GM21717 (cell line): ENCODE measurements around the gene CTIF.
A peak's percentile ranks its signal among the peaks of the same experiment; 100 is the strongest.

Experiments
- ATAC-seq: cut with Tn5 transposase; IDR thresholded peaks from one replicate; pipeline ENCODE4 v1.9.1; 2021; ENCODE audit warnings: mild to moderate bottlenecking, moderate library complexity; ENCODE audit not compliant: unreplicated experiment

CTIF gene

GRCh38 chr18:48741866-48742265, 203.0 kb downstream of the CTIF start:
- ATAC-seq, result no peak

DNA sequence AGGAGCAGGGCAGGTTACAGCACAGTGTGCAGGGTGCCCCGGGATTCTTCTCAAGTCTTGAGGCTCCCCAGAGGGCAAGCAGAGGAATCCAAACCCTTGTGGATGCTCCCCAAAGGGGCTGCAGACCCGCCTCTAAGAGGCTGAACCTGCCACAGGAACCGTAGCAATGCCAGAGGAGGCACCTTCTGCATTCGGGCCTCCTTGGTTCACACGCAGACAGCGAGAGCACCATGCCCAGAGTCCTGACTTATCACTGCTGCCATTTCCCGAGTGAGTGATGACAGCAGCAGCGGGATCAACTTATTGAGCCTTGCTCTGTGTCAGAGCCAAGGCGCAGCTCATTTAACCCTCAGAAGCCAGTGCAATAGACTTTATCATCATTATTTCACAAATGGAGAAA, 203.5 kb downstream of the CTIF start:
- ATAC-seq, result no peak

DNA sequence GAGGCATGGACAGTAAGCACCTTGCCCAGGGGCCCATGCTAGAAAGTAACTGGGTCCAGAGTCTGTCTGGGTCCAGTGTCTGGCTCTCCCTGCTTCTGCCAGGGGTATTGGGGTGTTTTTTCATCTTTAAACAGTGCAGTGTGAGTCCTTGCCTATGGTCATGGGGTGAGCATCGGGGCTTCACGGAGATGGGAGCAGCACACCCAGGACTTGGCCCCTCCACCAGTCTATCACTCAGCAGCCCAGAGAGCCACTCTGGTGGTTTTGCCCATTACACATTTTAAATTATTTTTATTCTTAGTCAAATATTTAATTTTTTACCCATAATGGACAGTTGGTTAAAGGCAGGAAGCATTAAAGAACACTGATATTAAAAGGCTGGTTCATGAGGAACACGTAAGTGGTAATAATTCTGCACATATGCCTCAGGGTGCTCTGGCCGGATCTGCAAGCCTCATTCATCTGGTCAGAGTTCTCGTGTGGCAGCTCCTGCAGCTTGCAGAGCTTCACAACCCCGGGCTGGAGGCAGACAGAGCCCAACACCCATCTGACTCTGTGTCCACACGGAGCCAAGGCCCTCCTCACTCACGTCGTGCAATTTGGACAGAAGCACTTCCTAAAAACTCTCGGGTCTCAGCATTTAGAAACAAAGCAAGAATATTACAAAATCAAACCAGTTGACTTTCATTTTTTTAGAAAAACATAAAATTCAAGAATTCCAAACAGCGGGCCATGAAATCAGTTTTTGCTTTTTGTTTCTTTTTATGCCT, 204.1 kb downstream of the CTIF start:
- no peak for ATAC-seq

- ATAC-seq, result no peak
Observed at GRCh38 chr18:48743886-48744285, 205.1 kb downstream of the CTIF start.

- ATAC-seq, result no peak
Observed at GRCh38 chr18:48745293-48745692, 206.5 kb downstream of the CTIF start.

DNA sequence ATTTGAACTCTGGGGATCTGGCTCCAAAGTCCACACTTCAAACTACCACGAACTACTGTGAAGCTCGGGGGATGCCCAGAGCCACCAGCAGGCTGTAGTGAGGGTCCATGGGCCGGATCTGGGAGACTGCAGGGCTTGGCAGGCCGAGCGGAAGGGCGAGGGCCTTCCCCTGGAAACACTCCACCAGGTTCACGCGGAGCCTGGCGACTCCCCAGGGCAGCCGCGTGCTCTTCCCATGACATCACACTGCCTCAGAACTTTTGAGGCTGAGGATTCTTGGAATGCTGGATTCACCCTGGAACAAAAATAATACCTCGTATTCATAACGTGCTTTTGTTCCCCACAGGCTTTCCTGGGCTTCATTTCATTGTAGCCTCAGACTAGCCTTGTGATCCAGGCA, 210.9 kb downstream of the CTIF start:
- ATAC-seq, result no peak

GRCh38 chr18:48750485-48751175, 211.8 kb downstream of the CTIF start:
- ATAC-seq, result no peak

- no peak for ATAC-seq
Observed at GRCh38 chr18:48751727-48752468, 213.1 kb downstream of the CTIF start.

- ATAC-seq, result no peak
Observed at GRCh38 chr18:48752478-48752877, 213.6 kb downstream of the CTIF start.

GRCh38 chr18:48752928-48753327, 214.1 kb downstream of the CTIF start:
- ATAC-seq, result no peak

DNA sequence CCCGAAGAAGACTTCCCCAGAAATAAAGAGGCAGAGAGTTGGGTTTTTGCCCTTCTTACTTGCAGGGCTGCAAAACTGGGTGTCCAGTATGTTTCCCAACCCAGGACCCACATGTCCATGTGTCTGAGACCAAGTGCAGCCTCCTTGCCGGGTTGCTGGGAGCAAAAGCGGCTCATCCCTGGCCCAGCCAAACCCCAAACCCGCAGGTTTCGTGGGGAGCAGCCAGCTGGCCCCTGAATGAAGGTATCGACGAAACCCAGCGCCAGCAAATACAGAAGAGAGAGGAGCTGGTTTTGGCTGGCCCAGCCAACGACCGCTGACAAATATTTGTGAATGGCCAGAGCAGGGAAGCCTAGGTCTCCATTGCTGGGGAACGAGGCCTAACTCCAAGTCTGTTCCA, 214.9 kb downstream of the CTIF start:
- no peak for ATAC-seq

DNA sequence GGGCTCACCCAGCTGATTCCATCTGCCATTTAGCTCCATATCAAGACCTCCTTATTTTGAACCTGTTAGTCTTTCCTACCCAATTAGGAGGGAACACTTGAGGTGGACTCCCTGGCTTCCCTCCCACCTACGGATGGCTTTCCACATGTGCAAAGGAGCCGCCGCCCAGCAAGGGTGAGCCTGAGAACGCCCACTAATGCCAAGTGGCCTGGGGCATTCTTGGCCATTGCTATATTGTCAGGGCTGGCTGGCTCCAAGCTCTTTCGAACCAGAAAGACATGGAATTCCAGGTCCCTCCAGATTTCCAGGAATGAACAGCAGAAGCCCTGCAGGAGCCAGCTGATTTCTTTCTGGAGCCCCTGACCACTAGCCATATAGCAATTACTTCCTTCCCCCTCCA, 215.7 kb downstream of the CTIF start:
- ATAC-seq, result no peak

DNA sequence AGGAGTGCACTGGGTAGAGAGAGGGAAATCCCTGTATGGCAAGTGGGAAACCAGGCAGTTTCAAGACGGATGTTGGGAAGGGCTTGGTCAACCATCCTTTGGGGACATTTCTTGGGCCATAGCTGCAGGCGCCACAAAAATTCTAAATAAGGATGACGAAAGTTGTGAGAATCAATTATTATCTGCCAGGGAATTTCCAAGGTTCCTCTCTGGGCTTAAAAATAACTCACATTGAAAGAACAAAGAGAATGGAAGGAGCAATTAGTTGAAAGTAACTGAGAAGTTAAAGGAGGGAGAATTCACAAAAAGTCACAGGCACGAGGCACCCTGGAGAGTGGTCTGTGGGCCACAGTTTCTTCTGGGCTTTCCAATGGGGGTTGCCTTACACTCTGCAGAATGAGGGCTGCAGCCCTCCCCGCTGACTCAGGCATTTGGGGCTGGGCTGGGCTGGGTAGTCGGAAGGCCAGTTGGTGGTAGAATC, 216.2 kb downstream of the CTIF start:
- ATAC-seq, result peak; percentile 48

GRCh38 chr18:48756511-48757226, 217.8 kb downstream of the CTIF start:
- ATAC-seq, result no peak

DNA sequence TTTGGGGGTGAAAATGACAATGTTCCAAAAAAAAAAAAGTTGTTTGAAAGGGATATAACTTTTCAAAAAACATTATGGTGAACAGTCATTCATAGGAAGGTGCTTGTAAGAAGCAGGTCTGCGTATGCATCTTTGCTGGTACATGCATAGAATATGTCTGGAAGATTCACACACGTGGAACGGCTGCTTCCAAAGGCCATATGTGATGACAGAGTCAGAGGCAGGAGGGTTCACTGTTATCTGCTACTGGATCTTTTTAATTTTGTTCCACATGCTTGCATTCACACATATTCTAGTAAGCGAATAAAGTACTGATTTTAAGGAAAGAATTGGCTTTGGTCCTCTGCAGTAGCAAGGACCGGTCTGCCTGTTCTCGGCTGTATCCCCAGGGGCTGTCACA, 218.5 kb downstream of the CTIF start:
- ATAC-seq, result no peak

GRCh38 chr18:48757906-48758305, 219.1 kb downstream of the CTIF start:
- ATAC-seq, result no peak

- ATAC-seq, result no peak
Observed at GRCh38 chr18:48761582-48761981, 222.8 kb downstream of the CTIF start.

DNA sequence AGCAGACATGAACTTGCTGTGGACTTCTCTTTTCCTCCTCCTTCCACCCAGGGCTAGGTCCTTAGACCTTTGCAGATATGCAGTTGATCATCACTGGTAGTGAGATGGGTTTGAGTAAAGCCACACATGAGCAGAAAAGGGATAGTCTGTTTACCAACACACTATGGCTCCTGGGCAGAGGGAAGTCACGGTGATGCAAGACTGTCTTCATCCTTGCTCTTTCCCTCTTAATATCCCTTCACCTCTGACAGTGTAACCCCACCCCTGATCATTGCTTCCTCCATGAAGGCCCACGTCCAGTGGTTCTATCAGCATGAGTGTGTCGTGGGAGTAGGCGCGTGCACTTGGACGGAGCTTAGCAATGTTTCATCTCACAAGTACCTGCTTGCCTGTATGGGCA, 223.2 kb downstream of the CTIF start:
- no peak for ATAC-seq

DNA sequence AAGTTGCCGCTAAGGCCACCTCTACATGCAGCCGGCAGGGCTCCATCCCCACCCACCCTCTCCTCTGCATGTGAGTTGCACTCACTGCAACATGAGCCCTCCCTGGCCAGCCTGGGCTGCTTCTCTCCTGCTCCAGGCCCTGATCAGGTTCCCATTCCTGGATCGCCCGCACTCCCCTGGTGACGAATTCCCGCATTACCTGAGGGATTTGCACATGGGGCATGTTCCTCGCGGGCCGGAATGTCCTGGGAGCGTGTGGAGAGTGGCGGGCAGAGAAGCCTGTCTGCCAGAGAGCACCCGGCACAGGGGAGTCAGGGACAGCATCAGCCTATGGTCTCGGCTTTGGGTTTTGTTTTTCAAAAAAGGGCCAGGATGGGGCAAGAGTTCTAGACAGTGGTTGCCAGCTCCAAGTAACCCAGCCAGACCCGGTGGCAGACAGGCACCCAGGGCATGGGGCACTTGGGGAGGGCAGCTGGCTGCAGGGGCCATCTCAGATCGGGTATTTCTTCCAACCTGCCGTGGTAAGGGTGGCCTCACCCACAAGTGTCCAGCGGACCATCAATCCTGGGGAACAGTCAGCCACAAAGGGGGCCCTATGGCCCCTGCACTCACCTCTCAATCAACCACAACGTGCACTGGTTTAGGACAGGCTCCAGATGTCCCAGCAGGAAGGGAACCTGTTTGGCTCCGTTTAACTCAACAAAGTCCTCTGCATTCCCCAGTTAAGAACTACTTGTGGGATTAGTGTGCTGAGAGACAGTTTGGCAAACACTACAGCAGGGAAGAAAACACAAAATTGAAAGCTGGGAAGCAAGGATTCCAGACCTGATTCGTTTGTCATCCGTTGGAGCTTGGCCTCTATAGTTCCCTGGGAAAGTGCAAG, 224.2 kb downstream of the CTIF start:
- no peak for ATAC-seq

DNA sequence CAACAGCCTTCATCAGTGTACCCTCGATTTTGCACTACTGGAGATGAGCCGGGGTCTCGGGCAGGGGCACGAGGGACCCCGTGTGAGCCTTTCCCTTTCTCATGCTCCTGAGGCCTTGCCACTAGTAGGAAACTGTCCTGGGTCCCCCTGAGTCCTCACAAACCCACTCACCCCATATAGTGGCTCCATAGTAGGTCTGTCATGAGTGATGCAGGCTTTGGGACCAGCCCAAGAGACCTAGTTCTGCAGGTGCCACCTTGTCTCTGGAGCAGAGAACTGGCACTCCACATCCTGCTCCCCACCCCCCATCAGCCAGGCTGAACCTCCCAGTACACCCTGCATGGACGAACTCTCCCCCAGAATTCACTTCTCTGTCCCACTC, 224.9 kb downstream of the CTIF start:
- ATAC-seq, result no peak
